GM18868 (cell line): ENCODE data around the gene INPP4A.
"Not testable (repeated sequence)": the region's sequence is repeated elsewhere in the genome, so short reads cannot be mapped to it uniquely, and the experiment has no call there.

Source experiments
- ATAC-seq: cut with Tn5 transposase; IDR thresholded peaks from one replicate; pipeline ENCODE4 v1.9.1; 2021; ENCODE audit warnings: mild to moderate bottlenecking, moderate library complexity; ENCODE audit not compliant: unreplicated experiment

INPP4A gene

GRCh38 chr2:98435670-98436069 lies 9.0 kb upstream of the INPP4A start:
- not testable (repeated sequence) for ATAC-seq

DNA sequence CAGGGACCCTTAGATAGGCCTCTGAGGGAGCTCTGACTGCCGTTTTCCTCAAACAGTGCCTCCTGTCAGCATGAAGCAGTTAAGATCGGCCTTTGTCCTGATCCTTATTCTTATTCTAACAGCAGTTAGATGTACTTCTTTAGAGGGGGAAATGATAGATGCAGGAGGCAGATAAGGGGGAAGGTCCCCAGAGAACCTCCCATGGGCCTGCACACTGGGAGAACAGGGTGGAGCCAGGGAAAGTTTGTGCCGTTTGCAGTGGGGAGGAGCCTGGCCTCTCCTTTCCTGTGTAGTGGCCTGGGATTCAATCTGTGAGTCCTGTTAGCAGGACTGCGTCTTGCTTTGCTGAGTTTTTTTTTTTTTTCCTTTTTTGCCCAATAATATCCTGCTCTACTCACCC lies 7.9 kb upstream of the INPP4A start:
- ATAC-seq: no peak

- no peak for ATAC-seq
Observed at GRCh38 chr2:98438190-98439133, 6.2 kb upstream of the INPP4A start.

GRCh38 chr2:98441706-98442450 lies 2.8 kb upstream of the INPP4A start:
- no peak for ATAC-seq

- ATAC-seq: no peak
Observed at GRCh38 chr2:98442488-98442887, 2.2 kb upstream of the INPP4A start.

DNA sequence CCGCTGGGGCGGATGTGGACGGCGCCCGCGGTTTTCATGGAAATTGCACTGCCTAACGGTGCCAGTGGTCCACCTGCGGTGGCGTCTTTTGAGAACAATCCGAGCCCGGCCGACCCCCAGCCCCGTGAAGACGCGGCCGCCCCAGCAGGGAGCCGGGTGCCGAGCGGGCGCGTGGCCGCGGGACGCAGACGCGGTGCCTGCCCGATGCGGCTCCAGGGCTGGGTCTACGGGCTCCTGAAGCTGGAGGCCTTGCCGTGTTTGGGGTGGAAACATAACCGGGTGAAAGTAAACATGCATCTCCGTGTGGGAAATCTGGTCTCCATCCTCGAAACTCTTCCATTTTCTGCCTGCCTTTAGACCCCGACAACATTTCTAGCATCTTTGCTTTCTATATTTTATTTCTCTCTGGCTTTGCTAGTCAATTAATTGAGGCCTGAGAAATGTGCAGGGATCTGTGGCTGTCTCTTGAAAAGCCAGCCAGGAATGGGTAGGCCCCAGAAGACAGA lies 572 bp downstream of the INPP4A start:
- peak; percentile 29 for ATAC-seq

DNA sequence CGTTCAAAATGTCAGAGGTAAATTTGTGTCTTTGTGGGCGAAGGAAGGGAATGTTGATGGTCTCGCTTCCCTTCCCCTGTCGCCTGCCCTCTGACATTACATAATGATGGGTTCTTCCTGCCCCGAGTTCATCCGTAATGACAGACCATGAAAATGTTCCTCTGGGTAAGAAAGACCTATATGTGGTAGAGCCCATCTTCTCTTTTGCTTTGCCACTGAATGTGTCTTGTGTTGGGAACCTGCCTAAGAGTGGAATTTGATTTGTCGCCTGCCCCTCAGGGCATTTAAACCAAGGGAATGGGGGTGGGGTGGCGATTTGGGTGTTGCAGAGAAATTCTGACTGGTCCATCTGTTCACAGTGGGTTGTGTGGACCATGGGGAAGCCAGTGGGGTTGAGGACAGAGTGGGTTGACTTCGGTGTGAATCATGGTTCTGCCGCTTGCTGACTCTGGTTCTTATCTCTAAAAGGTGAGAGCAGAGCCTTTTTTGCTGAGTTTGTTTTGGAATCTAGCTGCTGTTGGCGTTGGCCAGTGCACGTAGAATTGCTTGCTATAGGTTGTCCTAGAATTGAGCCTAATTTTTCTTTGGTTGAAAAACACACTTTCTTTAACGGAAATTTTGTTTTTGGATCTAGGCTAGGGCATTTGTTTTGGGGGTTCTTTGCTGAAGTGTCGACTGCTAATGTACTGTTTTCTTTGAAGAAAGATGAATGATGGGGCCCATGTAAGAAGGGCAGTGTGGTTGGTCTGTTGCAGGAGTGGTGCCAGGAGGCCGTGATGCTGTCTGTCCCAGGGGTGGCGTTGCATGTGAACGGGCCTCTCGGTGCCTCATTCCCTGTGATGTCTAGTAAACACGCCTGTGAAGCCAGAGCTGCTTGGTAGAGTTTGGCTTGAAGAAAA lies 1.3 kb downstream of the INPP4A start:
- ATAC-seq: no peak

DNA sequence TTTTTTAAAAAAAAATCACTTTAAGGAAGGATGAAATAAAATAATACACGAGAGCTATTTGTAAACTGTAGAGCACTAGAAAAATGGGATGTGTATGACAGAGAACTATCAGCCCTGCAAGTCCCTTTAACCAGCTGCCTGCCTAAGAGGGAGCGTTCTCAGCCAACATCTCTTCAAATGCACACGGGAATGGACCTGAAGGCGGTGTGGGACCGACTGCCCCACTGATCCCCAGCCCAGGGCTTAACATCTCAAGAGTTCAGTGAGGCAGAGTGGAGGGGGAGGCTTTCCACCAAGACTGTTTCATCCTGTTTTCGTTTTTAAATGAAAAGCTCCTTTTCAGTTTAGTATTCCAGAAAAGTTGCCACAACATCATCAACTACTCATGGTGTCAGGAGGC lies 2.2 kb downstream of the INPP4A start:
- ATAC-seq: no peak

DNA sequence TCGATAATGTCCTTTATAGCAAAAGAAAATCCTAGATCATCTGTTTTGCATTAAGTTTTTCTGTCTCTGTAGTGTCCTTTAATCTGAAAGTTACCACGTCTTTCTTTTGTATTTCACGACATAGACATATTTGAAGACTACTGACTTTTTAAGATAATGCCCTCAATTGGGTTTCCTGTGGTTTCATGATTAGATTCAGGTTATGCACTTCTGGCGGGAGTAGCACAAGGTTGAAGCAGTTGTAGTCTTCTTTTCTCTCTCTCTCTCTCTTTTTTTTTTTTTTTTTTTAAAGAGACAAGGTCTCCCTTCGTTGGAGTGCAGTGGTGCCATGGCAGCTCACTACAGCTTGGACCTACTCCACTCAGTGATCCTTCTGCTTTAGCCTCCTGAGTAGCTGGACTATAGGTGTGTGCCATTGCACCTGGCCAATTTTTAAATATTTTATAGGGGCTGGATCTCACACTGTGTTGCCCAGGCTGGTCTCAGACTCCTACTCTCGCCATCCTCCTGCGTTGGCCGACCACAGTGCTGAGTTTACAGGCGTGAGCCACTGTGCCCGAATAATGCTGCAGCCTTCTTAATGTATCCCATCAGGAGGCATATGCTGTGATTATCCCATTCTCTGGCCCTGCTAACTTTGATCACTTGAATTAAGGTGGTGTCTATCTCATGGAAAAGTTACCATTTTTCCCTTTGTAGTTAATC lies 3.9 kb downstream of the INPP4A start:
- ATAC-seq: no peak

GRCh38 chr2:98452396-98453027 lies 7.9 kb downstream of the INPP4A start:
- no peak for ATAC-seq

- ATAC-seq: no peak
Observed at GRCh38 chr2:98453083-98453482, 8.4 kb downstream of the INPP4A start.

GRCh38 chr2:98453531-98453930 lies 8.9 kb downstream of the INPP4A start:
- no peak for ATAC-seq

DNA sequence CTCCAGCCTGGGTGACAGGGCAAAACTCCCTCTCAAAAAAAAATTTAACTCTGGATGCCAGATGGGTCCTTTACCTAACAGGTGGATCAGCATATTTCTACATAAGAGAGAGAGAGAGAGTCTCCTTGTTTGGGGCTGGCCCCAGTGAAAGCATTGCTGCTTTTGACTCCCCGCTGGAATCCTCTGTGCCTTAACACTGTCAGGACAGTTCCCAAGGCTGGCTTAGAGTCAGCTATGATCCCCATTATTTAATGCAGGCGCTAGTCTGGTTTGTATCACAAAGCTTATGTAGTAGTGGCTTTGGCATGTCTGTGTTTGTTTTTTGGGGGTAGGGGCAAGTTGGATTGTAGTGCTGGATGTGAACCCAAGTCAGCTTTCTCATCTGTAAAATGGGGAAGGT lies 9.4 kb downstream of the INPP4A start:
- no peak for ATAC-seq

DNA sequence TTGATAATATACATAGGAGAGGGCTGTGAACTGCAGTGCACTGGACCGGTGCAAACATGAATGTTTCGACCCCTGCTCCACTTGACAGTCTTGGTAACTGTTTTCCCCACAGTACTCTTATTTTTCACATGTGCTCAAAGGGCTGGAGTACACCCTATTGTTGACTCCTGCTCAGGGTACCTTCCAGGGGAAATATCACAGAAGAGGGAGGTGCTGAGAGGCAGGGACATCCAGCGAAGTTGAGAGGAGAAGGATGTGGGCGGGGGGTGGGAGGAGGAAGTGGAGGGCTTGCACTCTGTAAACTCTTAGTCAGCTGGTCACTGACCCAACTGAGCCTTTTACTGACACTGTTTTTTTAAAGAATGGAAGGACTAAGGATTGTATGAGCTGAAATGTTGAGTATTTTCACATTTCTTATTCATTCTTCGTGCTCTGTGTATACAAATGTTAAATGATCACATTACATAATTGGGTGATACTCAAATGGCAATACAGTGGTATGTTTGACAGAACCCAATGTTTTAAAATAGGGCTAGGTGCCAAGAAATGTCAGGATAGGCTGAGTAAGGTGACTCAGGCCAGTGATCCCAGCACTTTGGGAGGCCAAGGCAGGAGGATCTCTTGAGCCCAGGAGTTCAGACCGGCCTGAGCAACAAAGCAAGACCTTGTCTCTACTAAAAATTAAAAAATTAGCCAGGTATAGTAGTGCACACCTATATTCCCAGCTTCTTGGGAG lies 10.0 kb downstream of the INPP4A start:
- peak; percentile 63 for ATAC-seq

DNA sequence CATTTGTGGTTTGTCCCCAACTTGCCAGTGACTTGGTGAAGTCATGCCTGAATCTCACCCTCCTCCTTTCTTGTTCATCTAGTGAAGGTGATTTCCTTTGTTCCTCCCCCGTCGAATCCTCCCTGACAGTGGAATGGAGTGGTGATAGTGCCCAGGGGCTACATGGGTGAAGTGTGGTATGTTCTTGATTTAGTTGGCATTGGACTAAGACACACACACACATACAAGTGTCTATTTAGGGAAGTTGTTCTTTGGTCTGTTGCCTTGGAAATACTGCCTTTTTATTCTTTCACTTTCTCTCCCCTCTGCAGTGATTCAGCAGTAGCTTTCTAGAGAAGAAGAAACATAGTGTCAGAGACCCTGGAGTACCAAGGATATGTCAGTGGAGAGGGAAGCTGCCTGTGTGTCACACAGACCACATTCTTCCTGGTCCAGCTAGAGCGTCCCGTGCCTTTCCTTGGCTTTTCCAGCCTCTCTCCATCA lies 10.9 kb downstream of the INPP4A start:
- ATAC-seq: peak; percentile 40

GRCh38 chr2:98457045-98457696 lies 12.5 kb downstream of the INPP4A start:
- ATAC-seq: no peak

- ATAC-seq: no peak
Observed at GRCh38 chr2:98458207-98458606, 13.5 kb downstream of the INPP4A start.

DNA sequence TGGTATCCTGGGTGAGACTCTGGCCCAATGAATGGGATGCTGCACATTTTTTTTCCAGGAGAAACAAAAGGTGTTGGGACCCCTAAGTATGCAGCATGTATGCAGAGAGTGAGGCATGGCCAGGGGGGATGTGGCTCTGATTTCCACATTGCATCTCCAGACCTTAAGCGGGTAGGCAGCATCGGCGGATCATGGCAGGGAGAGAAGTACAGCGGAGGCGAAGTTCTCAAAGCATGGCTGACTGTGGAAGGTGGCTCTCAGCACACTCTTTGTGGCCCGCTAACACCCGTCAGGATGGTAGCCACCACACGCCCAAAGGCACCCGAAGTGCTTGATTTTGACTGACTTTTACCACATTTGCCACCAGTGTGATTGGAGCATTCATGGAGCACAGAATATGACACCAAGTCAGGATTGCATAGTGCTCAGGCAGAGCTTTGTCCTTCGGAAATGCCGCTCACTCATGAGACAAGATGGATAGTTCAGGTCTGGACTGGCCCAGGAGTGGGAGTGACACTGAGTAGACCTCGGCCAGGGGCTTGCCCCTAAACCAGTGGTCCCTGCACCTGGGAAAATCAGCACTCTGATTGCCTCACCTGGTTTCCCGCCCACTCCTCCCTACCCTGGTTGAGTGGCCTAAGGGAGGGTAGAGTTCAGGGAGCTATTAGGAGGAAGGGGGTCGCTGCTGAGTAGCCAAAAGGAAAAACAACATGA lies 14.2 kb downstream of the INPP4A start:
- no peak for ATAC-seq
